ENCODE results near the gene JAM3. TPM values are rescaled to one million over a fixed set of nuclear protein-coding genes. Genes with fewer than 3 reads are reported as not detected.

Gene JAM3
- total and polyA plus RNA-seq, 2 experiments from 2014 or later: 36.6 to 51.3 TPM

DNA sequence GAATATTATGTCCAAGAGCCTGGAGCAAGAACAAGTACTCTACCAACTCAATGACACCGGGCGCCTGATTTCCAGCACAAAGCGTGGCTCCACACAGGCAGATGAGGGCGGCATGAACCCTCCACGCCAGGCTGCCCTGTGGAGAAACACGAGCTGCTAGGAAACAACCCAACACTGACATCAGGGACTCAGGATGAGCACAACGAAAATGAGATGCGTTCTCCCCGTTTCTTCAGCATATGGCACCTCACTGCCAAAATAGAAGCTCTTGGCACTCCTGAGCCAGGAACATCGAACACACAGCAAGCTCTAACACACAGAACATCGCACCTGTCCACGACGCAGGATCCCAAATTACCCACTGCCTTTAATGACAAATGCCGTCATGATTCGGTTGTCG lies 86.6 kb downstream of the JAM3 start:
- no peak overlapping the region for H3K27ac ChIP-seq
- no peaks in the 10 kb centered on the region for H3K9me3 ChIP-seq (ENCODE audit: low read depth)
- no peaks in the 10 kb centered on the region for H3K27me3 ChIP-seq
- no peaks in the 10 kb centered on the region for H3K4me1 ChIP-seq (ENCODE audit: low read depth)
- H3K4me3 ChIP-seq: no peak overlapping the region
- TF ChIP-seq, protein P1, sequence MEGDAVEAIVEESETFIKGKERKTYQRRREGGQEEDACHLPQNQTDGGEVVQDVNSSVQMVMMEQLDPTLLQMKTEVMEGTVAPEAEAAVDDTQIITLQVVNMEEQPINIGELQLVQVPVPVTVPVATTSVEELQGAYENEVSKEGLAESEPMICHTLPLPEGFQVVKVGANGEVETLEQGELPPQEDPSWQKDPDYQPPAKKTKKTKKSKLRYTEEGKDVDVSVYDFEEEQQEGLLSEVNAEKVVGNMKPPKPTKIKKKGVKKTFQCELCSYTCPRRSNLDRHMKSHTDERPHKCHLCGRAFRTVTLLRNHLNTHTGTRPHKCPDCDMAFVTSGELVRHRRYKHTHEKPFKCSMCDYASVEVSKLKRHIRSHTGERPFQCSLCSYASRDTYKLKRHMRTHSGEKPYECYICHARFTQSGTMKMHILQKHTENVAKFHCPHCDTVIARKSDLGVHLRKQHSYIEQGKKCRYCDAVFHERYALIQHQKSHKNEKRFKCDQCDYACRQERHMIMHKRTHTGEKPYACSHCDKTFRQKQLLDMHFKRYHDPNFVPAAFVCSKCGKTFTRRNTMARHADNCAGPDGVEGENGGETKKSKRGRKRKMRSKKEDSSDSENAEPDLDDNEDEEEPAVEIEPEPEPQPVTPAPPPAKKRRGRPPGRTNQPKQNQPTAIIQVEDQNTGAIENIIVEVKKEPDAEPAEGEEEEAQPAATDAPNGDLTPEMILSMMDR (IDR thresholded peaks at IDR 0.05; ENCODE audit: low read depth, low read length): no peak
- peaks cover 51% of the 10 kb centered on the region for H3K36me3 ChIP-seq
- DNase-seq (ENCODE audit: low read depth in 1 of 2, low spot score in 1 of 2): no peak

DNA sequence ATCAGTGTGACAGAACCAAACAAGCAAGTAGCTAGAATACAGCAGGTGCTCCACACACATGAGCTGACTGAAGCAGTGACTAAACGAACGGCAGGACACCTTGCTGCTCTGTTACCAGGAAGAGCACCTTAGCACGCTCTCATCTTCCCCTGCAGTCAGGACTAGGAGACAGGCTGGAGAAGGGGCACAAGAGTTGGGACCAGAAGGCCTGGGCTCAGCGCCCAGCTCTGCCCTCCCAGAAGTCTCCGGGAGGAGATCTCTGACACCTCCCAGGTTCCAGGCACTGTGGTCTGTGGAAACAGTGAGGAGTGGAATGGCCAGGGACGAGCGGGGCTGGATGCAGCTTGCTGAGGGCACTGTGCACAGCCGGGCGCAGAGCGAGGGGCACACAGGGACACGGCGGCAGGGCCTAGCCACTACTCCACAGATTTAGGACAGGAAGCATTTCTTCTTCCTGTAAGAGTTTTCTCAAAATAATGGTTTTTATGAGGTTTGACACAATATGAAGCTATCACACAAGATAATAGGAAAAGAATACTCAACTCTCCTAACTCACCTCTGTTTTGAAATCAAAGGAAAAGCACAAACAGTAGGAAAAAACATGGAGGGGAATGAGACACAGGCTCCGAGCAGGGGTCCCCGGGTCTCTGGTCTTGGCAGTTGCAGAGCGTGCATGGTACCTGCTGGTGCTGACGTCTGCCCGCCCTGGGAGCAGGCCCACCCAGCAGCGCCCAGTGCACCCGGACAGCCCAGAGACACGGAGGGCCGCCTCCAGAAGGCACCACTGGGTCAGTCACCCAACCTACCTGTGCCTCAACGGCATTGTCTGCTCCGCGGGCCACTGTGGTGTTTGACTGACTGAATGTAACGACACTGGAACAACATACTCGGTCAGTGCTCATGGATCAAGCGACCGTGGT lies 87.3 kb downstream of the JAM3 start:
- no peaks in the 10 kb centered on the region for H3K27me3 ChIP-seq
- TF ChIP-seq, protein P1 (IDR thresholded peaks at IDR 0.05; ENCODE audit: low read depth, low read length): no peak
- H3K9me3 ChIP-seq (ENCODE audit: low read depth): no peaks in the 10 kb centered on the region
- no peak for DNase-seq (ENCODE audit: low read depth in 1 of 2, low spot score in 1 of 2)
- H3K36me3 ChIP-seq: peaks cover 53% of the 10 kb centered on the region
- H3K27ac ChIP-seq: no peak overlapping the region
- H3K4me1 ChIP-seq (ENCODE audit: low read depth): no peaks in the 10 kb centered on the region
- H3K4me3 ChIP-seq: no peak overlapping the region

DNA sequence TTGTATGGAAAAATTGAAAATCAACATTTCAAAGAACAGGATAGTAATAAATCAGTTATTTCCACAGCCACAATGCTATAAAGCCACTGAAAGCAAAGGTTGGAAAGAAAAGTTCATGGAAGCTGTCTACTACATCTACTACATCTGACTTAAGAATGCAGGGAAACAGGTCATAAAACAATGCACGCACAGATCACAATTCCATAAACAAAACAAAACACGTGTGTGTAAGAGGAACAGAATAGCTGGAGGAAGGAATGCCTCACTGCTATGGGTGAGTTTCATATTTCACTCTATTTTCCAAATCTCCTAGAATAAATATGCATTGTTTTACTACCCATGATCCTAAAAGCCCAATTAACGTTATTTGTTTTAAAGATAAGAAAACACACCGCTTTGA lies 88.6 kb downstream of the JAM3 start:
- TF ChIP-seq, protein P1 (IDR thresholded peaks at IDR 0.05; ENCODE audit: low read depth, low read length): no peak
- DNase-seq (ENCODE audit: low read depth in 1 of 2, low spot score in 1 of 2): no peak
- peaks cover 47% of the 10 kb centered on the region for H3K36me3 ChIP-seq
- H3K27me3 ChIP-seq: no peaks in the 10 kb centered on the region
- H3K9me3 ChIP-seq (ENCODE audit: low read depth): no peaks in the 10 kb centered on the region
- no peak overlapping the region for H3K27ac ChIP-seq
- H3K4me1 ChIP-seq (ENCODE audit: low read depth): no peaks in the 10 kb centered on the region
- H3K4me3 ChIP-seq: no peak overlapping the region

DNA sequence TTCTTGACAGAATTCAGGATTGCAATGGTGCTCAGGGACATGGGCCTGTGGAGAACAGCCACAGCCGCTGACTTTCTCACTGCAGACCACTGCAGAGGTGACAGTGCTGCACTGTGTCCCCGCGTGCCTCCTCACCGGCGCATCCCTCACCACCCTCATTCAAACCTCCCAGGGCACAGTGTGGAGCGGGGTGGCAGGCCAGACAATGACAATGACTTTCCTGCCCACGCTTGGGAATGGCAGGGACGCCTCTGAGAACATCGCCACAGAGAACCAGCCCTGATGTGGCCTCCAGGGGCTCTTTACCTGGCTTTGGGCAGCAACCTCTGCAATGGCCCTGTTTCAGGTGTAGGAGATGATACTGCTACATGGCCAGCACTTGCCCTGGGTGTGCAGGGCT lies 89.2 kb downstream of the JAM3 start:
- Histone ChIP-seq H3K4me1 (ENCODE audit: low read depth) (no peaks in the 10 kb centered on the region), H3K27ac (no peak overlapping the region), H3K36me3 (peaks cover 44% of the 10 kb centered on the region), H3K27me3 (no peaks in the 10 kb centered on the region), H3K4me3 (no peak overlapping the region), H3K9me3 (ENCODE audit: low read depth) (no peaks in the 10 kb centered on the region)
- TF ChIP-seq, protein P1 (IDR thresholded peaks at IDR 0.05; ENCODE audit: low read depth, low read length): no peak
- DNase-seq (ENCODE audit: low read depth in 1 of 2, low spot score in 1 of 2): no peak

DNA sequence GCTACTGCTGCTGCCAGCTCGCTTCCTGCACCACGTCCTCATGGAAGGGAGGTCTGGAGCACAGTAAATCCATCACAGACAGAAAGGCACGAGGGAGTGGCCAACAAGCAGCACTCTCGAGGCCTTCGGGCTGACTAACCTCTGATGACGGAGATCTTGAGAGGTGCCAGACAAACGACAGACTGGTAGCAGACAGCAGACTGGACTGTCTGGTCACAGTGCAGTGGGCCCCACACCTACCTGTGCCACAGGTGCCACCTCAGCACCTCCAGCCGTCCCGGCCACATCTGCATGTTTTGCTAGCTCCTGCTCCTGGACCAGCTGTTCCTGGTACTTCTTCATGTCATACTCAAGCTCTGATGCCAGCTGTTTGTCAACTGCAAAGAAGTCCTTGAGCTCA lies 90.8 kb downstream of the JAM3 start:
- no peaks in the 10 kb centered on the region for H3K4me1 ChIP-seq (ENCODE audit: low read depth)
- H3K4me3 ChIP-seq: no peak overlapping the region
- TF ChIP-seq, protein P1 (IDR thresholded peaks at IDR 0.05; ENCODE audit: low read depth, low read length): no peak
- no peaks in the 10 kb centered on the region for H3K9me3 ChIP-seq (ENCODE audit: low read depth)
- peaks cover 41% of the 10 kb centered on the region for H3K36me3 ChIP-seq
- no peak overlapping the region for H3K27ac ChIP-seq
- H3K27me3 ChIP-seq: no peaks in the 10 kb centered on the region
- no peak for DNase-seq (ENCODE audit: low read depth in 1 of 2, low spot score in 1 of 2)

Measured in cardiac muscle cell (in vitro differentiated cells and primary cell).